CD4-positive, alpha-beta T cell treated with Interleukin-10 for 1 hour (primary cell): ENCODE measurements around the gene FBLN1.
A peak's percentile ranks its signal among the peaks of the same experiment; 100 is the strongest.
"Not testable (repeated sequence)": the region's sequence is repeated elsewhere in the genome, so short reads cannot be mapped to it uniquely, and the experiment has no call there.

Experiments
- DNase-seq: peaks from one replicate; pipeline ENCODE4 v3.0.0-alpha.2; 2020

The FBLN1 gene

GRCh38 chr22:45586651-45587405 lies 84.1 kb downstream of the FBLN1 start:
- no peak for DNase-seq

DNA sequence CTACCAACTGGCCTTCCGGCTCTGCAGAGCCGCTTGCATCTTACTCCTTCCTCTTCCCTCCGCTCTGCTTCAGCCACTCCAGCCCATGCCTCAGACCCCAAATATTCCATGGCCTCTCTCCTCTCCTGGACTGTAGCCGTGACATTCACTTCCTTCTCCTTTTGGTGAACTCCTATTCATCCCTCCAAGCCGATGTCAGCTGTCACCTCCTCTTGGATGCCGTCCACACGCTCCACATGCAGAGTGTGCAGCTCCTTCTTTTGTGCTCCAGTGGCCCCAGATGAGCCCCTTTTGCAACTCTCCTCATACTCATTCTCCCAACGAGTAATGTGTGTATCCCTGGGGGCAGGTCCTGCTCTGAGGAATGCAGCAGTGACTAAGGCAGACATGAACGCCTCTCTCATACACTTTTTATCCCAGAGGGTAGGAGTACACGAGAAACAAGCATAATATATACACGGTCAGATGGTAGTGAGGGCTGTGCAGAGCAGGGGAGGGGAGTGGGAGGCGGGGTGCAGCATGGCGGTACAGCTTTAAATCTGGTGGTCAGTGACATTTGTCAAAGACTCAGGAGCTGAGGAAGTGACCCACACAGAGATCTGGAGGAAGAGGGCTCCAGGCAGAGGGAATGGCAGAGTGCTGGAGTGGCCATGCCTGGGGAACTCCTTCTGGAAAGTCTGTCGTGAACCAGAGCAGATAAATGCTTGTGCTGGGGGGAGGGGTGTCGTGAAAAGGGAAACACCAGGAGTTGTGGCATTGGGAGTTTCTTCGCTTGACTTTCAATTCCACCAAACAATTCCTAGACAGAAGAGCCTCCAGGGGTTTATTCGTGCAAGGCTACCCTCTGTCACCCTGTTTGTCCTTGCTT lies 85.2 kb downstream of the FBLN1 start:
- DNase-seq: no peak

- DNase-seq: no peak
These were observed 86.9 kb downstream of the FBLN1 start for GRCh38 chr22:45589556-45589955.

GRCh38 chr22:45590262-45590661 lies 87.6 kb downstream of the FBLN1 start:
- DNase-seq: no peak

- not testable (repeated sequence) for DNase-seq
These were observed 89.0 kb downstream of the FBLN1 start for GRCh38 chr22:45591633-45592213.

GRCh38 chr22:45594123-45594941 lies 91.6 kb downstream of the FBLN1 start:
- DNase-seq: no peak

DNA sequence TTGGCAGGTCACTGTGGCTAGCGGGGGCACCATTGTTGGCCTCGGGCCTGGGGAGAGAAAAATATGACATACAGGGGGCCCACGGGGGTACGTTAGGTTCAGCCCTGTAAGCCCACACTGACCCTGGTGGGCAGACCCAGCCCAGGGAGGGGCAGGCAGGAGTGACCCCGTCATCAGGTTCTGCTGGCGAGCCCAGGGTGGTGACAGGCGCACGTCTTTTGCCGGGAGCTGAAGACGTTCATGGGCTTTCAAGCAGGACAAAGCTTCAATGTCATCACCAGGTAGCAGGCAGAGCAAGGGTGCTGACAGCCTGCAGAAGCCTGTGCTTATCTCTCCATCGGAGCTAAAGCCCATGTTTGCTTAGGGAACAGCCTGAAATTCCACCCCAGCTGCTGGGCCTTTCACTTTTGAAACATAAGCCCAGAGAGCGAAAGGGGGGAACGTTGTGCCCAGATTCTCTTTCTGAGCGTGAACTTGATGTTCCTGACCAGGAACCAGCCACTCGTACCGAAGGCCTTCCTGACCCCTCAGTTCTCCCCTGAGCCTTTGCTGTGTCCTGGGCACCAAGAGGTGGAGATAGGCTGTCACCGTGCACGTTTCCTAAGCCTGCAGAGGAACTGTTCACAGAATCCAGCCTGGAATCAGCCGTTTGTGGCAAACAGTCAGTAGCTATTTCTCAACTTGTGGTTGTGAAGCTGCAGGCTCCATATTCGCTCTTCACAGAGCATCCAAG lies 94.9 kb downstream of the FBLN1 start:
- DNase-seq: no peak

GRCh38 chr22:45598596-45599217 lies 96.0 kb downstream of the FBLN1 start:
- no peak for DNase-seq

- no peak for DNase-seq
These were observed 97.3 kb downstream of the FBLN1 start for GRCh38 chr22:45599836-45600577.

DNA sequence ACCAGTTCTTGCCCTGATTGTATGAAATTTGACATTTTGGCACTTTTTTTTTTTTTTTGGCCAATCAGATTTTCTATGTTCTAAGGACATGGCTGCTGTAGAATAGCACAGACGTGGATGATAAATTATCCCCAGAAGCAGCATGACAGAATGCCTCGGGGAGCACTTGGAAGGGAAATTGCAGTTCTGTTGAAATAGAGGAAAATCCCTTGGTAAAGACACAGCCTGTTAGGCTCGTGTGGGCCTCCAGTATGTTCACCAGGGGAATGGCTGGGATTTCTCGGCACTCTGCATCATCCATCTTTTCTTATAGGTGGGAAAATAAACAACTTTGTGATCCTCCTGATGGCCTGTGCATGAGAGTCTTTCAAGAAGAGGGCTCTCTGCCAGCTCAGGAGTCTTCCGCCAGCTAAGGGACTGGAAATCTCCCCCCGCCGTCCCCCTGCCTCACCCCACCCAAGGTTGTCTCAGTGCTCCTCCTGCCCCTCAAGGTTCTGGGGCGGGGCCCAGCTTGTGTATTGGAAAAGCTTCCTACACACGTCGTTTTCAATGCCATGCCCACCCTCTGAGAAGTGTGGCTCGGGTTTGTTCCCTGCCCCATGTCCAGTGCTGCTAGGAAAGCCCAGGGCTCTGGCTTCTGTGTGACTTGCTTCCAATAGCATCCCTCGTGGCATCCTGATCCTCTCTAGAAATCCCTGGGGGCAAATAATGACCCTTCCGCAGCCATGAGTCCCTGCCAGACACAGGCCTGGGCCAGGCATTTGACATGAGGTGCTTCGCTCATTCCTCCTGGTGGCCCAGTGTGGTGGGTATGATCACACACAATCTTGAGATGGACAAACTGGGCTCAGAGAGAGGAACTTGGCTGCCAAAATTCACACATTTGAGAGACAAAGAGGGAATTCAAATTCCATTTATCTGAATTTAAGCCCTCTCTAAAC lies 98.4 kb downstream of the FBLN1 start:
- no peak for DNase-seq

DNA sequence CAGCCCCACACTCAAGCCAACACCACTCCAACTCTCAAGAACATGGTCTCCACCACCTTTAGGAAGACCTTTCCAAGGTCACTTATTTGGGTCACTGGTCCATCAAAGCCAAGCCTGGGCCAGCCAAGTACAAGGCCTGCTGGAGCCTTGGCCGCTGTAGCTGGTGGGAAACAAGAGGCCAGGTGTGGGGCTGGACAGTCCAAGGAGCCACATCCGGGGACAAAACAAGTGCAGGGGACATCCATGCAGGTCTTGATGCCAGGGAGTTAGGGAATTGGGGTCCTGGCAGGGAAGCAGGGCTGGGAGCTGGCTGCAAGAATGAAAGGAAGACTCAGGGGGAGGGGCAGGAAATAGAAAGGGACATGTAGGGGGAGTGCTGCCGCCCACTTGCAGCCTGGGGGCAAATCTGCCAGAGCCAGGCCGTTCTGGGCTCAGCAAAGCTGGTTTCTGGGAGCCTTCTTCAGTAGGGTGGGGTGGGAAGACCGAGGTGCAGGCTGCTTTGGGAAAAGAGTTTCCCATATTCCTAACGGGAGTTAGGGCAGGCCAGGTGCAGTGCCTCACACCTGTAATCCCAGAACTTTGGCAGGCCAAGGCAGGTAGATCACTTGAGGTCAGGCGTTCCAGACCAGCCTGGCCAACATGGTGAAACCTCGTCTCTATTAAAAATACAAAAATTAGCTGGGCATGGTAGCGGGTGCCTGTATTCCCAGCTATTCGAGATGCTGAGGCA lies 99.5 kb downstream of the FBLN1 start:
- no peak for DNase-seq

DNA sequence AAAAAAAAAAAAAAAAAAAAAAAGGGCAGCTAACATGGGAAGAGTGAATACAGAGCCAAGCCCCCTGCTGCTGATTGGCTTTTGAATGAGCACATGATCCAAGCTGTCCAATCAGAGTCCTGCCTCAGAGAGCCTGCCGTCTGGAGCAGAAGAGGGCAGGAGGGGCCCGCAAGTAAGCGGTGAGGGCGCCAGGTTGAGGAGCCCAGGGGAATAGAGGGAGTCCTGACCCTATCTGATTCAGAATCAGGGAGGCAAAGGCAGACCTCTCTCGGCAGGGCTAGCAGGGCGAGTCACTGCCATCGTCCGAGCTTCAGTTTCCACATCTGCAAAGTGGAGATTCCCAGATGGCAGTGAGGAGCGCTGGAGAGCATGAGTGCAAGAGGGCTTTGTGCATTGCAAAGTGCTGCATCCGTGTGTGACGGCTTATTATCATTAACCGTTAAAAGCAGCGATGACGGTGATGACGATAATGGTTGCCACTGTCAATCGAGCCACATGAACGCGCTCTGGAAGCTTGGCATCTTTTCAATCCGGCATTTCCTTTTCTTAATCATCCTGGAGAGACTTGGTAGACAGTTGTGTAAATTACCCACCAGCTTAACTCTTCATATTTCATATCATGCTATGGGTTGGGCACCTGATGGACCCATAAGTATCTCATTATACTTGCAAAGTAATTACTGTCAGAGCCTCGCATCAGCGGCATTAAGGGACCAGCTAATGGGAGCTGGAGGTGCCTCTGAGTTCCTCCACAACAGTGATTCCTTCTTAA lies 100.3 kb downstream of the FBLN1 start:
- DNase-seq: peak; percentile 24

DNA sequence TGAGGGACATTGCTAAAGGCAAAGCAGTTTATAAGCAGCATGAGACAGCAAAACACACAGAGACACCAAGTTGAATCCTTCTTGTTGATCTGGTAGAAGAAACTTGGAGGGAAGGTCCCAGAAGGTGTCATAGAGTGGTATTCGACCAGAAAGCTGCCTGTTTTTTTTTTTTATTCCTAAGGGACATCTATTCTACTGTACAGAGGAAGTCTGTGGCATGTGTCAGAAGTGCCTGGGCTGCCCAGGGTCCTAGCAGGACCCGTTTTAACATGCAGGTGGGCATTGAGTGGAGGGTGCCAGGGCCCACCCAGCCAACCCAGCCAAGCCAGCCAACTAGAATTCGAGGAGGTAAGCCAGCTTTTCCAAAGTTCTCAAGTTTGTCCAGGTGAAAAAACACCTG lies 100.9 kb downstream of the FBLN1 start:
- no peak for DNase-seq

GRCh38 chr22:45608045-45608444 lies 105.4 kb downstream of the FBLN1 start:
- DNase-seq: not testable (repeated sequence)

DNA sequence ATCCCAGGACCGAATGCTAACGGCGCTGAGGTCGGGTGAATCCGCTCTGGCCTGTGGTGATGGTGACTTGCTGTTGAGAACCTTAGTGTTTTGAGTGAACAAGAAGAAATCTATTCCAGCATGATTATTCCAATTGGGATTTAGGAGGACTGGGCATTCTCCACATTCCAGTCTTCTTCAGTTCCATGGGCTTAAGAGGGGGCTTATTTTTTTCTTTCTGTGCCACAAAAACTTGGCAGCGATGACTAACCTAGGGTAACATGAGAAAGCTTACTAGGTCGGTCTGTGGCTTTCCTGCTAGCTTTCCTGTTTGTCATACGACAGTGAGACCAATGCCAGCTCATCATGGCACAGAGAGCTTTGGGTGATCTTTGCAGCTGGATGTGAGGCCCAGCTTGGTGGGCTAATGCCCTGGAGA lies 106.1 kb downstream of the FBLN1 start:
- peak; percentile 33 for DNase-seq

DNA sequence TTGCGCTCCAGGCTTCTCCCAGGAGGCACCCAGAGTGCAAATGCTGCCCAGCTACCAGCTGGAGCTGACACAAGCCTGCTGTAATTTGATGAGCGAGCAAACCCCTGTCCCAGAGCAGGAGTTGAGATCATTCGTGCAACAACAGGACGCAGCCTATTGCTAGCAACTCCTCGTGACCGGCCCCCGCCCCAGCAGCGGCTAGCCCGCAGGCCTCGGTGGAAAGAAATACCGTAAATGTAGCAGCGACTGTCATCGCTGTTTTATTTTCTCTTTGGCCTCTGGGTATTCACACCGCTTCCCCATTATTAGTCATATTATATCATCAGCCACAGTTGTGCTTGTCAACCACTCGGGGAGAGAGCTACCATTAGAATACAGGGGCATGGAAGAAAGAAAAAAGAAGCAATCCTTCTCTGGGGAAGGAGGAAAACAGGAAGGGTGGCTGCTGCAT lies 109.8 kb downstream of the FBLN1 start:
- DNase-seq: peak; percentile 31

DNA sequence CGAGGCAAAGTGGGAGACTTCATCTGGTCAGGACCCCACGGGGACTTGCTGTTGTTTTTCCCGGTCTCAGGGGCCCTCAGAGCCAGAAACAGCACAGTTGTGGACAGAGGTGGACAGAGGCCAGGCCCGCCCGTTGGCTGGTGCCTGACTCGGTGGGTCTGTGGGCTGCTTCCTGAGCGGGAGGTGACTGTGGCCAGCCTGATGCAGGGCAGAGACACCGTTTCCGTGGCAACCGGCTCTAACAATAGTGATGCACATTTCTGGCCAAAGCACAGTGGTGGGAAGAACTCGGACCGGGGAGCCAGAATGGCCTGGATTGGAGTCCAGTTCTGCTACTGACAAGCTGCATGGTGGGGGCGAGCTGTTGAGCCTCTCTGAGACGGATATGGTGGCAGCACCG lies 110.3 kb downstream of the FBLN1 start:
- DNase-seq: no peak

- DNase-seq: no peak
These were observed 112.7 kb downstream of the FBLN1 start for GRCh38 chr22:45615364-45615763.
